HG03095 (cell line): ENCODE results near the gene ZFR2.

Experiments used
- ATAC-seq: cut with Tn5 transposase; IDR thresholded peaks from one replicate; pipeline ENCODE4 v1.9.1; 2021; ENCODE audit warnings: moderate library complexity; ENCODE audit not compliant: unreplicated experiment

The ZFR2 gene

GRCh38 chr19:3792114-3792513 lies 76.7 kb downstream of the ZFR2 start:
- ATAC-seq = no peak

- ATAC-seq = no peak
Measured at GRCh38 chr19:3790941-3791340, 77.9 kb downstream of the ZFR2 start.

- no peak for ATAC-seq
Measured at GRCh38 chr19:3790209-3790734, 78.6 kb downstream of the ZFR2 start.

GRCh38 chr19:3788996-3789778 lies 79.7 kb downstream of the ZFR2 start:
- ATAC-seq = no peak

GRCh38 chr19:3785938-3786824 lies 82.7 kb downstream of the ZFR2 start, which contains the start of gene MATK:
Gene MATK, minus strand, starts transcription at chr19:3786381. Its CDS starts 1,246 bp downstream, at chr19:3785135.
- ATAC-seq = no peak

GRCh38 chr19:3785451-3785937 lies 83.3 kb downstream of the ZFR2 start:
- no peak for ATAC-seq

GRCh38 chr19:3784607-3785450 lies 84.0 kb downstream of the ZFR2 start:
- ATAC-seq = no peak

GRCh38 chr19:3783660-3784584 lies 84.9 kb downstream of the ZFR2 start:
- ATAC-seq = no peak

- ATAC-seq = no peak
Measured at GRCh38 chr19:3782903-3783302, 85.9 kb downstream of the ZFR2 start.

- ATAC-seq = no peak
Measured at GRCh38 chr19:3782330-3782729, 86.5 kb downstream of the ZFR2 start.

- no peak for ATAC-seq
Measured at GRCh38 chr19:3781603-3782002, 87.2 kb downstream of the ZFR2 start.

GRCh38 chr19:3780786-3781304 lies 88.0 kb downstream of the ZFR2 start:
- no peak for ATAC-seq

- ATAC-seq = no peak
Measured at GRCh38 chr19:3778899-3779723, 89.7 kb downstream of the ZFR2 start.

GRCh38 chr19:3778104-3778867 lies 90.6 kb downstream of the ZFR2 start:
- no peak for ATAC-seq

GRCh38 chr19:3776479-3777040 lies 92.3 kb downstream of the ZFR2 start:
- no peak for ATAC-seq

- no peak for ATAC-seq
Measured at GRCh38 chr19:3775831-3776230, 93.0 kb downstream of the ZFR2 start.

- ATAC-seq = no peak
Measured at GRCh38 chr19:3775374-3775711, 93.5 kb downstream of the ZFR2 start.
